Mesothelial cell of epicardium (in vitro differentiated cells): ENCODE results near the gene ULK2. TPM values are rescaled to one million over a fixed set of nuclear protein-coding genes. Genes with fewer than 3 reads are reported as not detected.

ENCODE experiments used
- DNase-seq, 2 experiments: peaks; one replicate each; pipeline ENCODE4 v3.0.0; 2021; ENCODE audit warnings: low spot score in 2 of 2; ENCODE audit not compliant: unreplicated experiment in 2 of 2
- H3K27ac Mint-ChIP-seq: 2 replicates; pipeline ENCODE4 v1.8.0; 2021; ENCODE audit warnings: mixed read lengths
- H3K27me3 Mint-ChIP-seq: 2 replicates; pipeline ENCODE4 v1.8.0; 2021; ENCODE audit warnings: low read depth, mixed read lengths
- H3K36me3 Mint-ChIP-seq: 2 replicates; pipeline ENCODE4 v1.8.0; 2021; ENCODE audit warnings: mixed read lengths
- H3K4me1 Mint-ChIP-seq: 2 replicates; pipeline ENCODE4 v1.8.0; 2021; ENCODE audit warnings: mixed read lengths
- H3K4me3 Mint-ChIP-seq: 2 replicates; pipeline ENCODE4 v1.8.0; 2021; ENCODE audit warnings: mild to moderate bottlenecking, moderate library complexity, mixed read lengths
- H3K9me3 Mint-ChIP-seq: 2 replicates; pipeline ENCODE4 v1.8.0; 2021; ENCODE audit warnings: mixed read lengths
- CTCF ChIP-seq: fragments of 200-600 bp; sonication (generic); IDR thresholded peaks from one replicate; pipeline ENCODE4 v1.5.0; 2021; ENCODE audit warnings: antibody characterized with exemption; ENCODE audit not compliant: unreplicated experiment
- total RNA-seq: library from RNA; stranded (reverse); gene quantifications from 3 replicates; pipeline ENCODE4 v1.2.1, GENCODE V29; 2021

The ULK2 gene
- total RNA-seq, 1 donor from 2014 or later: 38.7 TPM

GRCh38 chr17:19787733-19788357, 79.9 kb downstream of the ULK2 start:
- Mint-ChIP-seq H3K27ac (no peak overlapping the region), H3K4me3 (no peak overlapping the region), H3K9me3 (peaks cover 10% of the 10 kb centered on the region), H3K27me3 (no peaks in the 10 kb centered on the region), H3K36me3 (peaks cover 53% of the 10 kb centered on the region), H3K4me1 (no peaks in the 10 kb centered on the region)
- TF ChIP-seq CTCF: no peak
- DNase-seq: no peak

GRCh38 chr17:19785854-19786253, 81.9 kb downstream of the ULK2 start:
- H3K36me3 Mint-ChIP-seq: peaks cover 53% of the 10 kb centered on the region
- no peak for DNase-seq
- no peak overlapping the region for H3K4me3 Mint-ChIP-seq
- H3K27me3 Mint-ChIP-seq: no peaks in the 10 kb centered on the region
- no peak for TF ChIP-seq CTCF
- no peaks in the 10 kb centered on the region for H3K9me3 Mint-ChIP-seq
- H3K4me1 Mint-ChIP-seq: no peaks in the 10 kb centered on the region
- H3K27ac Mint-ChIP-seq: no peak overlapping the region

GRCh38 chr17:19781488-19782458, 86.0 kb downstream of the ULK2 start:
- Mint-ChIP-seq H3K27ac (no peak overlapping the region), H3K36me3 (peaks cover 27% of the 10 kb centered on the region), H3K9me3 (no peaks in the 10 kb centered on the region), H3K27me3 (no peaks in the 10 kb centered on the region), H3K4me1 (no peaks in the 10 kb centered on the region), H3K4me3 (no peak overlapping the region)
- TF ChIP-seq CTCF: no peak
- no peak for DNase-seq

GRCh38 chr17:19780846-19781245, 86.9 kb downstream of the ULK2 start:
- H3K27ac Mint-ChIP-seq: no peak overlapping the region
- DNase-seq: no peak
- no peaks in the 10 kb centered on the region for H3K4me1 Mint-ChIP-seq
- H3K27me3 Mint-ChIP-seq: no peaks in the 10 kb centered on the region
- H3K36me3 Mint-ChIP-seq: peaks cover 27% of the 10 kb centered on the region
- H3K9me3 Mint-ChIP-seq: no peaks in the 10 kb centered on the region
- no peak for TF ChIP-seq CTCF
- H3K4me3 Mint-ChIP-seq: no peak overlapping the region

GRCh38 chr17:19773534-19773933, 94.2 kb downstream of the ULK2 start:
- no peaks in the 10 kb centered on the region for H3K27me3 Mint-ChIP-seq
- no peaks in the 10 kb centered on the region for H3K9me3 Mint-ChIP-seq
- H3K36me3 Mint-ChIP-seq: peaks cover 10% of the 10 kb centered on the region
- TF ChIP-seq CTCF: no peak
- no peak for DNase-seq
- H3K4me3 Mint-ChIP-seq: no peak overlapping the region
- peaks cover 8% of the 10 kb centered on the region for H3K4me1 Mint-ChIP-seq
- H3K27ac Mint-ChIP-seq: no peak overlapping the region
